Psoas muscle (tissue), 8 donors: ENCODE results near the gene TMEM269. TPM values are rescaled to one million over a fixed set of nuclear protein-coding genes. Genes with fewer than 3 reads are reported as not detected.

Experiments used
- ATAC-seq, 4 donors: fragments of 200-7000 bp; cut with Tn5 transposase; one replicate each; pipeline ENCODE4 v1.9.1; 2020; ENCODE audit warnings: moderate library complexity in 3 of 4, mild to moderate bottlenecking in 2 of 4
- DNase-seq, 2 donors: peaks; one replicate each; pipeline ENCODE4 v3.0.0-alpha.2; 2020
- H3K27ac ChIP-seq: fragments of 200-600 bp; one replicate; pipeline ENCODE4 v1.8.0; 2022
- H3K27me3 ChIP-seq, 3 donors: fragments of 200-600 bp in 1 of 3; one replicate each; pipeline versions ENCODE4 v1.6.1 to v1.8.0; 2013 to 2022; ENCODE audit warnings: low read length in 2 of 3, mild to moderate bottlenecking in 2 of 3, moderate library complexity in 1 of 3; ENCODE audit not compliant: insufficient read depth in 3 of 3
- H3K36me3 ChIP-seq, 2 donors: fragments of 200-600 bp in 1 of 2; one replicate each; pipeline versions ENCODE4 v1.6.1 to v1.8.0; 2013 to 2022; ENCODE audit warnings: low read depth in 1 of 2, mild to moderate bottlenecking in 1 of 2, moderate library complexity in 1 of 2; ENCODE audit not compliant: insufficient read depth in 1 of 2
- H3K4me1 ChIP-seq: fragments of 200-600 bp; one replicate; pipeline ENCODE4 v1.8.0; 2022
- H3K4me3 ChIP-seq: fragments of 200-600 bp; one replicate; pipeline ENCODE4 v1.8.0; 2022; ENCODE audit warnings: mild to moderate bottlenecking
- H3K9me3 ChIP-seq: fragments of 200-600 bp; one replicate; pipeline ENCODE4 v1.8.0; 2022
- CTCF ChIP-seq: fragments of 200-600 bp; IDR thresholded peaks from one replicate; pipeline ENCODE4 v1.8.0; 2022; ENCODE audit warnings: antibody characterized with exemption
- WGBS, 3 donors: extraction: QIAGEN DNeasy Blood & Tissue Kit; methylation state at CpG; one replicate each; pipeline versions ENCODE4 v1.1.6 to v1.1.7; 2013; 5-methylcytosine and 5-hydroxymethylcytosine counted together
- intact Hi-C, 2 donors: fragments of 100-400 bp; cut with DNase I; formaldehyde crosslinking; loops; one replicate each; pipeline versions ENCODE4 v1.11.0 to v1.14.2; 2022
- polyA plus RNA-seq, 3 donors: library from polyadenylated mRNA; stranded (reverse); fragments of 200-250 nt; gene quantifications; one replicate each; pipeline ENCODE4 v1.2.3, GENCODE V29; 2013
- total RNA-seq, 4 donors: library from RNA; stranded (reverse); fragmentation: NEBNext Ultra II Directional in 2 of 4; extraction: Animal tissue kit (Norgen Biotek cat#: 25700) in 2 of 4; gene quantifications; one replicate each; pipeline versions ENCODE4 v1.2.1 to v1.2.4, GENCODE V29; 2021 to 2023
- donor health status: healthy with polysubstance abuse.
- donor health status: DM: no; HTN: no; CAD: no; lungs with moderate emphysema.
- donor health status: Bipolar disorder and iron deficiency.
- donor health status: healthy.
- donor health status: DM: yes; HTN: yes; CAD: no.
- donor health status: DM: no; HTN: no; CAD: no.
- donor health status: DM: no; HTN: no; CAD: no.
- donor health status: DM: yes; HTN: yes; CAD: no.

TMEM269 gene
- total and polyA plus RNA-seq, 7 donors = 0.05 to 0.89 (median 0.15) TPM

GRCh38 chr1:42765269-42765668 is 19.5 kb upstream of the TMEM269 start:
- no peaks in the 10 kb centered on the region for H3K27me3 ChIP-seq
- intact Hi-C loops = loop anchor here in 1 of 2 donors (5.0 to 10.0 kb wide), 3 partner anchors 52 to 310 kb away; partner anchors contain the start of genes ERMAP, PPCS, SVBP and ZMYND12
- ATAC-seq = no peak
- peaks cover 39% of the 10 kb centered on the region for H3K4me1 ChIP-seq
- TF ChIP-seq CTCF = no peak
- no peak for DNase-seq
- H3K36me3 ChIP-seq = peaks cover 0 to 22% of the 10 kb centered on the region in 2 donors
- no peaks in the 10 kb centered on the region for H3K9me3 ChIP-seq
- 14 to 17% (median 15%) methylated on average over 7 of the region's 7 CpGs for WGBS, 3 donors
- peak overlapping the region; percentile 91 for H3K27ac ChIP-seq
- H3K4me3 ChIP-seq = peak overlapping the region; percentile 85

DNA sequence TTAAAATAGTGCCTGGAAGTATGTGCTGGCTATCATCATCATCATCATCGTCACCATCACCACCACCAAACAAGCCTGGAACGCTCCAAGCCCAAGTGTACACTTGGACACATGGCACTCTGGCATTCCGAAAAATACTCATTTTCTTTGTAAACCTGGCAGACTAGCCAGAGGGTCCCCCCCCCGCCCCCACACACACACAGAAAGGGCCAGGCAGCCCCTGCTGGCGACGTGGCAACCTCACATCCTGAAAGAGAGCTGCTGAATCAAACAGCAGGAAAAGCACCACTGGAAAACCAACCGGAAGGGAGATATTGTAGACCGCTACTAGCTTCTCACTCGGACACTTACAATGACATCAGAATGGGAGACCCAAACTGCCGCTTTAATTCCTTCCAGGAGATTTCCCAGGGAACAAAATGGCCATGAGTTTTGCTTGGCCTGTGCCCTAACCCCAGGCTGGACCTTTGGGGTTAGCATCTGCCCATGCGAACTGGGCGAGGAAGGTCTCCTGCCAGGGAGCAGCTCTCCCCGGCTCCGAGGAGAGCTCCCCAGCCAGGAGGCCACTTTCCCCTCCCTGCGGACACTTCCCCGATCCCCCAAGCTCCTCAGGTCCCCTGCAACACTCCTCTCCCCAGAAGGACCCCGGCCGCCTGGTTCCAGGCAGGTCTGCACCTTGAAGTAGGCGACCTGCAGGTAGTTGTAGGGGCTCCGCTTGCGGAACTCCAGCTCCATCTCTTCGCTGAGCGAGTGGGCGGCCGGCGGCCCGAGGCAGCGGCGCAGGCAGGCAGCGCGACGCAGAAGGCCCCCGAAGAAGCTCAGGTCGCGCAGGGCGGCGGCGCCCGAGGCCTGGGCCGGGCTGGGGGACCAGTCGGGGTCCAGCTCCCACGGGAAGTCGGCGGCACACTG is 18.7 kb upstream of the TMEM269 start:
- H3K4me3 ChIP-seq = peak overlapping the region; percentile 85
- H3K27ac ChIP-seq = peak overlapping the region; percentile 91
- H3K27me3 ChIP-seq = no peaks in the 10 kb centered on the region
- DNase-seq = peak in 1 of 2 donors; percentile 49
- intact Hi-C loops = loop anchor here (2.0 to 10.0 kb wide), 4 partner anchors 51 to 311 kb away; partner anchors contain the start of genes ERMAP (in 2 of the 2), SVBP (in 2 of the 2), PPCS (in 1 of the 2) and ZMYND12 (in 1 of the 2)
- peak; percentile 39 for TF ChIP-seq CTCF
- no peaks in the 10 kb centered on the region for H3K9me3 ChIP-seq
- H3K36me3 ChIP-seq = peaks cover 0 to 15% of the 10 kb centered on the region in 2 donors
- peaks cover 39% of the 10 kb centered on the region for H3K4me1 ChIP-seq
- 0 to 1% (median 0%) methylated on average over 40 to 44 of the region's 44 CpGs for WGBS, 3 donors
- peak in 1 of 4 donors; percentile 1 for ATAC-seq

DNA sequence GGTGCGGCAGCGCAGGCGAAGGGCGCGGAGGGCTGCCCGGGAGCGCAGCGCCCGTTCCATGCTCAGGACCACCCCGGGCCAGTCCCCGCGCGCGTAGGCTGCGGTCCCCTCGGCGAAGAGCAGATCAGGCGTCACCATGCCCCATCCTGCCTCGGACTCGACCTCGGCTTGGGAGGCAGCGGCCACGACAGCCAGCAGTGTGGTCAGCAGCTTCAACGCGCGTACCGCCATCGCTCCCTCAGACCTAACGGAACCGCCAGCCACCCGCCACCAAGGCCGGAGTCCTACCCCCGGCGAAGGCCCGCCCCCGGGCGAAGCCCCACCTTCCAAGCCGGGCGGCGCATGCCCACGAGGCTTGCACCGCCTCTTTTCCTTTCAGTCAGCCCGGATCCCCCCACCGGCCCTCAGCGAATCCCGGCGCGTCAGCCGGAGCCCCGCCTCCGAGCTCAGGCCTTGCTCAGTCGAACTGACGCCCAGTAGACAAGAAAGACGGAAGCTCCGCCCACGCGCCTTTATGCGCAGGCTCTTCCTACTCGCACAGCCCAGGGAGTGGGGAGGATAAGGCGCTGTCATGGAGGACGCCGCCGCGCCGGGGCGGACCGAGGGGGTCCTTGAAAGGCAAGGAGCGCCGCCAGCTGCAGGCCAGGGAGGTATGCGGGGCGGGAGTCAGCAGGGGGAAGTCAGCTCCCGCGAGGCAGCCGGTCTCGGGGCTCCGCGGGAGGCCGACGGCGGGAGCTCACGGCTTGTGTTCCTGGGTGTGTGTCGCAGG is 17.9 kb upstream of the TMEM269 start, which contains the start of the genes C1orf50 and P3H1:
TSS of gene C1orf50 (plus strand) at position 509 of the 769 bp plus-strand sequence. CDS start at position 572, 63 bp downstream.
TSS of gene P3H1 (minus strand) at position 288 of the 769 bp plus-strand sequence. CDS start at position 231, 57 bp downstream.
- H3K9me3 ChIP-seq = no peaks in the 10 kb centered on the region
- peaks cover 0 to 7% of the 10 kb centered on the region in 2 donors for H3K36me3 ChIP-seq
- peak; percentile 97 to 98 (median 98) for ATAC-seq
- intact Hi-C loops = loop anchor here (2.0 to 10.0 kb wide), 4 partner anchors 50 to 312 kb away; partner anchors contain the start of genes ERMAP (in 2 of the 2), SVBP (in 2 of the 2), PPCS (in 1 of the 2) and ZMYND12 (in 1 of the 2)
- no peaks in the 10 kb centered on the region for H3K27me3 ChIP-seq
- peak; percentile 100 for DNase-seq
- TF ChIP-seq CTCF = no peak
- peak within 1 kb of the TSS; percentile 91 for H3K27ac ChIP-seq
- WGBS, 3 donors = 0 to 1% (median 1%) methylated on average over 58 to 82 of the region's 82 CpGs
- peaks cover 39% of the 10 kb centered on the region for H3K4me1 ChIP-seq
- H3K4me3 ChIP-seq = peak within 1 kb of the TSS; percentile 85

- H3K4me3 ChIP-seq = peak overlapping the region; percentile 85
- no peak for TF ChIP-seq CTCF
- 1 to 2% (median 2%) methylated on average over 20 to 23 of the region's 23 CpGs for whole genome bisulfite sequencing, 3 donors
- H3K4me1 ChIP-seq = peaks cover 42% of the 10 kb centered on the region
- ATAC-seq (peak; percentile 11 to 61 (median 30)), DNase-seq (no peak)
- H3K9me3 ChIP-seq = no peaks in the 10 kb centered on the region
- peaks cover 0 to under 1% of the 10 kb centered on the region in 2 donors for H3K36me3 ChIP-seq
- H3K27me3 ChIP-seq = no peaks in the 10 kb centered on the region
- intact Hi-C loops = loop anchor here (2.0 to 10.0 kb wide), 4 partner anchors 49 to 313 kb away; partner anchors contain the start of genes ERMAP (in 2 of the 2), SVBP (in 2 of the 2), PPCS (in 1 of the 2) and ZMYND12 (in 1 of the 2)
- H3K27ac ChIP-seq = peak overlapping the region; percentile 91
These were observed 17.2 kb upstream of the TMEM269 start for GRCh38 chr1:42767510-42768000.
